Non-pigmented ciliary epithelial cell (primary cell): Measurements from ENCODE around the gene PRICKLE3.

Source experiments
- DNase-seq: peaks from one replicate; pipeline ENCODE4 v3.0.0-alpha.2; 2010; ENCODE audit warnings: low read depth

PRICKLE3 gene

DNA sequence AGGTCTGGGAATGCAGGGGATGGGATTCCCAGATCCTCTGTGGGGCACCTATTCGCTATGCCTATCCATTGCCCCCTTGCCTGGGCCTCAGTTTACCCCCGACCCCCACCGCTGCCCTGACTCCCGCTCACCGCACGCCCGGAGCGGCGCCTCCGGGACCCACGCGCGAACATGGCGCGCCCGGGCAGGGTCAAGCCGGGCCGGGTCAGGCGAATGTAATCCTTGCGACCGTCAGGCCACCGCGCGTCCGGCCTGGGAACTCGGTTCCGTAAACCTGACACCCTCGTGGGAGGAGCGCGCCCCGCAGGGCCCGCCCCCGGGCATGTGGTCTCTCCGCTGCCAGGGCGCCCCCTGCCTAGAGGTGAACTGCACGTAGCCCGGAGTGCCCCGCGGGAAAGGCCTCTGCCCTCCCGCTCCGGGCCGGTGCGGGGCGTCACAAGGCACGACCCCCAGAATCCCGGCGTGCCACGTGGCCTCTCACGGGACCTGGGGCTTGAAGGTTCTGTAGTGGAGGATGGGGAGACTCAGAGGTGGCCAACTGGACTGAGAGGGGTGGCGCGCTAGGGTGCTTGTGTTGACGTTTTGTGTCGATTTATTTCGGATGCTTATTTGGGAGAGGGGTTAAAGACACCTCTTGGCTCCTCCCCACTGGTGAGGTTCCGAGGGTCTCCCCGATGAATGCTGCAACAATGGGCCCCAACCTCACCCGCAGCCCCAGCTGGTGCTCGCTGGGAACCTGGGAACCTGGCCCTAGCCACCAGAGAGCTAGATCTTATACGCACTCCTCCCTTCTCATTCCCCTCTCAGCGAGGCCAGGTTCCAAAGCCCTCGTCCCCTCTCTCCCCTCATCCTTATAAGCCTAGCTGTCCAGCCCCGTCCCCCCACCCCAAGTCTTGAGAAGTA is at the start of gene PRICKLE3:
PRICKLE3 (minus strand) TSS at position 249 of the 903 bp plus-strand sequence; CDS start at position 173, 76 bp downstream.
- no peak for DNase-seq

DNA sequence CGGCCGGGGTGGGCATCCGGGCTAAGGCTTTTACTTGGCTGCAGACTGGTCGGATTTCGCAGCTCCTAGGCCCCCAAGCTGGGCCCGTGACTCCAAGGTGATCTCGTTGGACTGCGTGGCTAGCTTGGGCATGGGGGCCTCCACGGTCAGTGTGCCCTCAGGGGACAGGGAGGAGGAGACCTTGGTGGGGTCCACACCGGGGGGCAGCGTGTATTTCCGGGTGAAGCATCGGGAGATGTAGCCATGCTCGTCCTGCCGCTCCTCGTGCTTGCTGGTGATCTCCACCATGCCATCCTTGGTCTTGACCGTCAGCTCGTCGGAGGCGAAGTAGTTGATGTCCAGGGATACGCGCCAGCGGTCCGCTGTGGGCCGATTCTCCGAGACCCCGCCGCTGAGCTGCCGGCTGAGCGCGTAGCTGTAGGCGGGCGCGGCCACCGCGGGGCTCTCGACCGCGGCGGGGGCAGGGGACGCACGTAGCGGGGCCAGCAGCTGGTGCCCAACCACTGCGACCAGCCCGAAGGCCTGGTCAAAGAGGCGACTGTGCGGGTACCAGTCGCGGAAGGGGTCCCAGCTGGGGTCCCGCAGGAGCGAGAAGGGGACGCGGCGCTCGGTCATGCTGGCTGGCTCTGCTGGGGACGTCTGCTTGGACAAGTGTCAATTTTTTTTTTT is 47.8 kb upstream of the PRICKLE3 start:
- DNase-seq = no peak

DNA sequence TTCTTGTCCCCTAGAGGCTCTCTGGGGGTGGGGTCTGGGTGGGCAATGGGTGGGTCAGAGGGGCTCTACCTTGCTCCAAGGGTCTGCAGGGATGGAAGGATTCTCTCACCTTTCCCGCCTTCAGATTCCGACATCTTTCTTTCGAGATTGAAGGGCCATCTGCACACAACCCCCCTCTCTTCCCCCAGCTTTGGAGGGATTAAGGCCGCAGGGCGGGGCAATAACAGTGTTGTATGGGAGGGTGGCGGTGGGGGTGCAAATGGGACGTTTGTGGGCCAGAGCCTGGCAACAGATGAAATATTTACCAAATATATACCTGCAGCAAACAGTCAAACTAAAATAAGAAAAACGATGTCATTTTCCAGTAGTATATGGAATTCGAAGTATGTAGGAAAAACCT is 47.0 kb upstream of the PRICKLE3 start, which contains the start of gene CACNA1F:
CACNA1F (minus strand) TSS at position 165 of the 400 bp plus-strand sequence; CDS start at position 134, 31 bp downstream.
- DNase-seq = no peak

- DNase-seq = no peak
These were observed 46.4 kb upstream of the PRICKLE3 start for GRCh38 chrX:49232525-49232924.

DNA sequence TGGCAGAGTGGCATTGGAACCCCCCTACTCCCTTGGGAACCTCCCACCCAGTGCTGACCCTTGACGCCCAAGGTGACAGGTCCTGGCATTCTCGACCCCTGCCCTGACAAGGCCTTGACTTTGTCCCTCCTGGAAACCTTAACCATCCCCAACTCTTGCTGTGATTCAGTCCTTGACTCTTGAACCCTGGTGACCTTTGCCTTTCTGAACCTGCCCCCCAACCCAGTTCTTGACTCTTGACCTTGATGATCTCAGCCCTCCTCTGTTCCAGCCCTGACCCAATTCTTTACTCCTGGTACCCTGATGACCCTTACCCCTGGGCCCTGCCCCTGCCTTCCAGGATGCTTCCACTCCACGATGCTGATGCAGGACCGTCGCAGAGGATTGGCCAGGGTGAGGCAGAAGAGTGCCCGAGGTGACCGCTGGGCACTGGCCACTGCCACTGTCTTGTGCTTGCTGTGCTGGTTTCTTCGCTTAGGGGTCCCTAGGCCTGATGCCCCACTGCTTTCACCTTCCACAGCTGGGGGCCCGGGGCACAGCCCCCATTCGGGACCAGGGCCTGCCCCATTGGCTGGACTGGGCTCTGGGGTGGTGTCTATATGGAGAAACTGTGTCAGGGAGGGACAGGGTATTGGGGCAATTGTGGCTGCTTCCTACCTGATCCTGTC is 45.3 kb upstream of the PRICKLE3 start:
- DNase-seq = no peak

DNA sequence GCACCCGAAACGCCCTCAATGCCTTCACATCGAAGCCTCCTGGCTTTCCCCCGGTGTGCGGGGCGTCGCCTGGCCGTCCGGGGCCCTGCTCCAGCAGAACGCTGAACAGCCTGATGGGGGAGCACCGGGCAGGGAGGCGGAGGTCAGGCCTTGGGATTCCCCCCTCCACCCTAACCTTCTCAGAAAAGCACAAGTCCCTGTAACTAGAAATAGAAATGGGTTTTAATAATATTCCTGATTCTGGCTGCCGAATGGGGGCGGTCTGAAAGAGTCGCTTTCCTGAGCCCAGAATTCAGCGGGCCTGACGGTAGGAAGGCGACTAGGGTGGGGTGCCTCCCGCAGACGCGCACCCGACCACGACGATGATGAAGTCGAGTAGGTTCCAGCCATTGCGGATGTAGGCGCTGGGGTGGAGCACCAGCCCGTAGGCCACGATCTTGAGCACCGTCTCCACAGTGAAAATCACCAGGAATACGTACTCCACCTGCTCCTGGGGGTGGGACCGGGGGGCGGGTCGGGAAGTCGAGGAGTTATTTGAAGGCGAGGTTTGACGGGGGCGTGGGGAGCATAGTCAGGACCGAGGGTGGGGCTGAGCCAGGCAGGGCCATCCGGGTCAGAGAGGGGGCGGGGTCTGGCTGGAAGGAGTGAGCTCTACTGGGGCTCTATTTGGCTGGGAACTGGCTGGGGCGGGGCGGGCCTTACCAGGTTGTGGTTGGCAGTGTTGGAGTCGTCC is 44.5 kb upstream of the PRICKLE3 start:
- DNase-seq = no peak

DNA sequence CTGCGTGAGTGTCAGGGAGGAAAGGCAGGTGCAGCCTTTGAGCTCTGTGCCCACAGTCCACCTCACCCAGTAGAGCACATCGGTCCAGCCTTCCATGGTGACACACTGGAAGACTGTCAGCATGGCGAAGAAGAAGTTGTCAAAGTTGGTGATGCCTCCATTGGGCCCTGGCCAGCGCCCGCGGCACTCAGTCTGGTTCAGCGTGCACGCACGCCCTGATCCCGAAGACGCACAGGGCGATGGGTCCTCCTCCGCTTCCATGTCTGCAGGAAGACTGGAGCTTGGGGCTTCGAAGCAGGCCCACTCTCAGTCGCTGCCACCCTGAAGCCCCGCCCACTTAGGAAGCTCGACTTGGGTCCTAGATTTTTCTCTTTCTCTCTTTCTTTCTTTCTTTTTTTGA is 42.0 kb upstream of the PRICKLE3 start:
- DNase-seq = no peak

GRCh38 chrX:49227726-49228125 is 41.6 kb upstream of the PRICKLE3 start:
- no peak for DNase-seq

DNA sequence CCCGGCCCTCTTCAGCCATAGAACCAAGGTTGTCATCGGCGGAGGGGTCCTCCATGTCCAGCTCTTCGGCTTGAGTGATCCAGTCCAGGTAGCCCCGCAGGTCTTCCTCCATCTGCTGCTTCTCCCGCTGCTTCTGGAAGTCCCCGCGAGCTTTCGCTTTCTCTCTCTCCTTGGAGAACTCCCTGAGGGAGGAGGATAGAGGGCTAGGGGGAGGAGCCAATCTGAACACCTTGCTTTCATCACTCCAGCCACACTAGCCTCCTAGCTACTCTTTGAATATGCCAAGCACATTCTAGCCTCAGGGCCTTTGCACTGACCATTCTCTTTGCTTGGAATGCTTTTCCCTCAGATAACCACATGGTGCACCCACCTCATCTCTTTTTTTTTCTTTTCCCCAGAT is 40.8 kb upstream of the PRICKLE3 start:
- DNase-seq = no peak

GRCh38 chrX:49225858-49226257 is 39.7 kb upstream of the PRICKLE3 start:
- DNase-seq = no peak

- no peak for DNase-seq
These were observed 35.7 kb upstream of the PRICKLE3 start for GRCh38 chrX:49221868-49222267.

DNA sequence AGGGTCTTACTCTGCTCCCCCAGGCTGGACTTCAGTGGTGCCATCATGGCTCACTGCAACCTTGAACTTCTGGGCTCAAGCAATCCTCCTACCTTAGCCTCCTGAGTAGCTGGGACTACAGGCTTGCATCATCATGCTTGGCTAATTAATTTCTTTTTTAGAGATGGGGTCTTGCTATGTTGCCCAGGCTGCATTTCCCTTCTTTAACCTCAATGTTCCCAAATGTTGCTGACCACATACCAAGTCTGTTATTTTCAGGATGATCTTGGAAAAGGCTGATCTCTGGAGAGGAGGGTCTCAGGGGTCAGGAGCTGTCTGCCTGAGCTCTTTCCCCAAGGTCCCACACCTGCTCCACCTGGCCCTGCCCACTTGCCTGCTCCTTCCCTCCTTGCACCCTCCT is 33.9 kb upstream of the PRICKLE3 start:
- DNase-seq = no peak

DNA sequence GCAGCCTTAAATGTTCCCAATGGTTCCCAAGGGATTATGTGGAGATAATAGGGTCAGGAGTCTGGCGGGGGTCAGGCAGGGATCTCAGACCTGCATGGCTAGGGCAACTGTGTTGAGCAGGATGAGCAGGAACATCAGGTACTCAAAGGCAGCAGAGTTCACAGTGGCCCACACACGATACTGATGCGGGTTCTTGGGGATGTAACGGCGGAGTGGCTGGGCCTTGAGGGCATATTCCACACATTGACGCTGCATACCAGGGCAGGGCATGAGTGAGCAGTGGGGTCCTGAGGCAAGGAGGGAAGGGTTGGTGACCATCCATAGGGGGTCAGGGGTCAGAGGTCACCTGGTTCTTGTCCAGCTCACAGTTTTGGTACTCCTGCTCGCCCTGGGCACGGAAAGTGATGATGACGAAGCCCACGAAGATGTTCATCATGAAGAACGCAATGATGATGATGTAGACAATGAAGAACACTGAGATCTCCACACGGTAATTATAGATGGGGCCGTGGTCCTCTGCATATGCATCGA is 28.9 kb upstream of the PRICKLE3 start:
- no peak for DNase-seq

GRCh38 chrX:49214416-49214815 is 28.2 kb upstream of the PRICKLE3 start:
- DNase-seq = no peak

- no peak for DNase-seq
These were observed 26.7 kb upstream of the PRICKLE3 start for GRCh38 chrX:49212861-49213260.

DNA sequence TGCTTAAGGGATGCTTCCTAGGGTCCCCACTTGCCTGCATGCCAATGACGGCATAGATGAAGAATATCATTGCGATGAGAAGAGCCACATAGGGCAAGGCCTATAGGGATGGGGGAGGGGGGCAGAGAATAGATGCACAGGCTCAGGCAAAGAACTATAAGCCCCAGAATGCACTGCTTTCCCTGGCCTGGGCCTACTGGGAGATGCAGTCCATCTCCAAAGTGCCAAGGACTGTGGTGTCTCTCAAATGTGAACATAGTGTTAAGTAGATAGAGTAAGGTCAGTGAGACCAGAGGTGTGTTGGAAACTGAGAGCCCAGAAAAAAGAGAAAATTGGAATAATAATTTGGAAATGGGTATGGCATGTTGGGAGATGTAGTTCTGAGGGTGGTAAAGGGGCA is 26.0 kb upstream of the PRICKLE3 start:
- DNase-seq = no peak

GRCh38 chrX:49211074-49211473 is 24.9 kb upstream of the PRICKLE3 start:
- DNase-seq = no peak

GRCh38 chrX:49210406-49210805 is 24.2 kb upstream of the PRICKLE3 start:
- no peak for DNase-seq

GRCh38 chrX:49209434-49210251 is 23.5 kb upstream of the PRICKLE3 start:
- no peak for DNase-seq

GRCh38 chrX:49208399-49208798 is 22.2 kb upstream of the PRICKLE3 start:
- DNase-seq = no peak

GRCh38 chrX:49206543-49206942 is 20.4 kb upstream of the PRICKLE3 start:
- DNase-seq = no peak
